Fibroblast of skin of right quadriceps (primary cell): Measurements from ENCODE around the gene SLC25A22.

Source experiments
- DNase-seq: peaks from one replicate; pipeline ENCODE4 v3.0.0-alpha.2; 2013

The SLC25A22 gene

DNA sequence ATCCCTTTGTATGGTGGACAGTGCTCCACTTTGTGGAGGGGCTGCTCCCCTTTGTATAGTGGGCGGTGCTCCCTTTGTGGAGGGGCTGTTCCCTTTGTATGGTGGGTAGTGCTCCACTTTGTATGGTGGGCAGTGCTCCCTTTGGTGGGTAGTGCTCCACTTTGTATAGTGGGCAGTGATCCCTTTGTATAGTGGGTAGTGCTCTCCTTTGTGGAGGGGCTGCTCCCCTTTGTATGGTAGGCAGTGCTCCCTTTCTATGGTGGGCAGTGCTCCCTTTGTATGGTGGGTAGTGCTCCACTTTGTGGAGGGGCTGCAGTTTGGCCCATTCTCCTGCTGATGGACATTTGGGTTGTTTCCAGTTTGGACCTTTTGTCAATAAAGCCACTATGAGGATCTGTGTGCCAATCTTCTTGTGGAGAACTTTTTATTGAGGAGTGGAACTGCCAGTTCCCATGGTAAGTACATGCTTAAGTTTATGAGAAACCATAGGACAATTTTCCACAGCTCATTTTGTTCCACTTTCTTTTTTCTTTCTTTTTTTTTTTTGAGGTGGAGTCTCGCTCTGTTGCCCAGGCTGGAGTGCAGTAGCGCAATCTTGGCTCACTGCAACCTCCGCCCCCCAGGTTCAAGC lies 55.4 kb downstream of the SLC25A22 start:
- no peak for DNase-seq

DNA sequence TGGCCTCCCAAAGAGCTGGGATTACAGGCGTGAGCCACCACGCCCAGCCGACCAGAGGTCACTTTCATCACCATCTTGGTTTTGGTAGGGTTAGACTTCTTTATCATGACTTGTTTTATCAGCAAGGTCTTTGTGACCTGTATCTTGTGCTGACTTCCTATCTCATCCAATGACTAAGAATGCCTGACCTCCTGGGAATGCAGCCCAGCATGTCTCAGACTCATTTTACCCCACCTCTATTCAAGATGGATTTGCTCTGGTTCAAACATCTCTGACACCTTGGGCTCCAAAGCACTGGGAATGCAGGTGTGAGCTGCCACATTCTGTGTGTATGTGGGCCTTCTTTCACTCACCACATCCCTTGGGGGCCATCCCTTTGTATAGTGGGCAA lies 55.9 kb downstream of the SLC25A22 start:
- no peak for DNase-seq
